ENCODE data around the gene GALNT8. TPM values are rescaled to one million over a fixed set of nuclear protein-coding genes. Genes with fewer than 3 reads are reported as not detected.

Gene GALNT8
- total and polyA plus RNA-seq, 10 of the 15 experiments (the other 5 are each of a cell fraction or from before 2014, with no cell fraction given): 0.14 to 0.81 (median 0.31) TPM; not detected in 1

- Histone ChIP-seq H3K36me3 (ENCODE audit: control insufficient read depth in 2 of 2, insufficient read depth in 2 of 2, low read length in 1 of 2) (no peaks in the 10 kb centered on the region), H3K4me3 (no peak overlapping the region), H4K20me1 (ENCODE audit: control insufficient read depth, insufficient read depth) (no peaks in the 10 kb centered on the region), H2AFZ (ENCODE audit: control insufficient read depth, low read depth, low read length) (no peak overlapping the region), H3K27me3 (replicated peaks in 1 of 2; ENCODE audit: control insufficient read depth in 2 of 2, insufficient read depth in 2 of 2, low read length in 1 of 2) (no peaks in the 10 kb centered on the region), H3K79me2 (ENCODE audit: control insufficient read depth, insufficient read depth, low read length) (no peaks in the 10 kb centered on the region), H3K27ac (ENCODE audit: control insufficient read depth, insufficient read depth) (no peak overlapping the region), H3K4me1 (ENCODE audit: control insufficient read depth, insufficient read depth, low read length) (peaks cover 22% of the 10 kb centered on the region), H3K9me3 (replicated peaks; ENCODE audit: control insufficient read depth, insufficient read depth, low read length) (no peaks in the 10 kb centered on the region), H3K9ac (ENCODE audit: control insufficient read depth, insufficient read depth, low read length) (no peak overlapping the region), H3K4me2 (ENCODE audit: control insufficient read depth, insufficient read depth) (no peak overlapping the region)
- SMC1A ChIA-PET (ENCODE audit: uncharacterized antibody, unreplicated experiment): interaction anchor here (1.9 kb wide), 1 partner anchor 8 kb away, joined by 7 read pairs; no protein-coding TSS in a partner anchor
- in situ Hi-C loops (cut with MboI) (no loop called here), intact Hi-C loops (cut with micrococcal nuclease; ENCODE audit: unreplicated experiment) (no loop called here)
- WGBS (ENCODE audit: insufficient coverage, insufficient replicate concordance, low lambda C conversion rate, missing lambda C conversion rate): 63% methylated on average over 9 of the region's 9 CpGs
- RAD21 ChIA-PET (ENCODE audit: unreplicated experiment): no interaction called here
- POLR2A ChIA-PET: interaction anchor here (0.6 to 1.9 kb wide), 2 partner anchors 8 to 38 kb away, joined by 3 to 8 read pairs; no protein-coding TSS in a partner anchor
- BruUV-seq (replicated peaks): no TSS peak
- no peak for DNase-seq (ENCODE audit: low read depth, low spot score)
- TF ChIP-seq CEBPB (IDR thresholded peaks at IDR 0.05; ENCODE audit: borderline replicate concordance in 1 of 2, low read depth in 2 of 2, low read length in 2 of 2) (no peak), GABPA (IDR thresholded peaks at IDR 0.05; ENCODE audit: low read depth) (no peak), BHLHE40 (IDR thresholded peaks at IDR 0.05; ENCODE audit: borderline replicate concordance in 1 of 2, low read depth in 2 of 2, low read length in 1 of 2) (no peak), FOXK2 (IDR thresholded peaks at IDR 0.05) (no peak), REST (IDR thresholded peaks at IDR 0.05; ENCODE audit: low read depth, low read length) (no peak), MEF2A (IDR thresholded peaks at IDR 0.05; ENCODE audit: insufficient read depth, low read depth, low read length) (no peak)
- TF ChIP-seq, protein P1, sequence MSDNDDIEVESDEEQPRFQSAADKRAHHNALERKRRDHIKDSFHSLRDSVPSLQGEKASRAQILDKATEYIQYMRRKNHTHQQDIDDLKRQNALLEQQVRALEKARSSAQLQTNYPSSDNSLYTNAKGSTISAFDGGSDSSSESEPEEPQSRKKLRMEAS (IDR thresholded peaks at IDR 0.05; ENCODE audit: low read depth, low read length): no peak
- CTCF ChIA-PET: interaction anchor here (2.1 kb wide), 1 partner anchor 13 kb away, joined by 6 read pairs; no protein-coding TSS in a partner anchor
- FAIRE-seq: no peak
- ATAC-seq: no peak
Measured at GRCh38 chr12:4820971-4821370, 100.8 kb downstream of the GALNT8 start.

Other genes with a start within 250 kb of the GALNT8 start
- gene RAD51AP1, start 181.5 kb upstream of the GALNT8 start, total RNA-seq (2014; rRNA removed): 22.3 and 32.6 TPM in 2 replicates
- 44.9 and 48.7 TPM in 2 replicates for gene RAD51AP1, start 181.5 kb upstream of the GALNT8 start, total RNA-seq (2014; rRNA removed; fragmentation: Illumina TruSeq; extraction: Trizol)
- gene RAD51AP1, start 181.5 kb upstream of the GALNT8 start, total RNA-seq (2021): 29.7 and 31.9 TPM in 2 replicates
- 47.5 and 87.5 TPM in 2 replicates for gene RAD51AP1, start 181.5 kb upstream of the GALNT8 start, polyA plus RNA-seq (2011; rRNA removed)
- gene RAD51AP1, start 181.5 kb upstream of the GALNT8 start, polyA plus RNA-seq (2014; fragmentation: Illumina TruSeq; extraction: Trizol): 56.7 and 69.4 TPM in 2 replicates
- 10 to 100 TPM; 71.4 to 86.0 TPM for gene RAD51AP1, start 181.5 kb upstream of the GALNT8 start, polyA plus RNA-seq (2014; fragmentation: Nextera tagmentation; extraction: Ambion mirVana)
- 24.8 and 29.6 TPM in 2 replicates for gene RAD51AP1, start 181.5 kb upstream of the GALNT8 start, polyA plus RNA-seq (2014; rRNA removed)
- gene RAD51AP1, start 181.5 kb upstream of the GALNT8 start, polyA plus RNA-seq (2016; fragmentation: Nextera tagmentation; extraction: Ambion mirVana): 10 to 100 TPM; 53.0 to 60.0 TPM
- 47.5 and 53.9 TPM in 2 replicates for gene DYRK4, start 158.2 kb upstream of the GALNT8 start, total RNA-seq (2014; rRNA removed)
- gene DYRK4, start 158.2 kb upstream of the GALNT8 start, total RNA-seq (2014; rRNA removed; fragmentation: Illumina TruSeq; extraction: Trizol): 43.7 and 44.1 TPM in 2 replicates
- 29.9 and 30.8 TPM in 2 replicates for gene DYRK4, start 158.2 kb upstream of the GALNT8 start, total RNA-seq (2021)
- 52.1 and 54.9 TPM in 2 replicates for gene DYRK4, start 158.2 kb upstream of the GALNT8 start, polyA plus RNA-seq (2011; rRNA removed)
- 39.5 and 52.7 TPM in 2 replicates for gene DYRK4, start 158.2 kb upstream of the GALNT8 start, polyA plus RNA-seq (2014; fragmentation: Illumina TruSeq; extraction: Trizol)
- 10 to 100 TPM; 61.4 to 66.7 TPM for gene DYRK4, start 158.2 kb upstream of the GALNT8 start, polyA plus RNA-seq (2014; fragmentation: Nextera tagmentation; extraction: Ambion mirVana)
- 46.1 and 56.1 TPM in 2 replicates for gene DYRK4, start 158.2 kb upstream of the GALNT8 start, polyA plus RNA-seq (2014; rRNA removed)
- 10 to 100 TPM; 41.4 to 43.0 TPM for gene DYRK4, start 158.2 kb upstream of the GALNT8 start, polyA plus RNA-seq (2016; fragmentation: Nextera tagmentation; extraction: Ambion mirVana)
- 0.68 and 2.5 TPM in 2 replicates for gene AKAP3, start 71.3 kb upstream of the GALNT8 start, total RNA-seq (2014; rRNA removed)
- gene AKAP3, start 71.3 kb upstream of the GALNT8 start, total RNA-seq (2014; rRNA removed; fragmentation: Illumina TruSeq; extraction: Trizol): 1.2 and 1.5 TPM in 2 replicates
- gene AKAP3, start 71.3 kb upstream of the GALNT8 start, total RNA-seq (2021): 1.5 TPM in 2 replicates
- 1.0 and 1.6 TPM in 2 replicates for gene AKAP3, start 71.3 kb upstream of the GALNT8 start, polyA plus RNA-seq (2011; rRNA removed)
- gene AKAP3, start 71.3 kb upstream of the GALNT8 start, polyA plus RNA-seq (2014; fragmentation: Illumina TruSeq; extraction: Trizol): 1.3 and 4.4 TPM in 2 replicates
- gene AKAP3, start 71.3 kb upstream of the GALNT8 start, polyA plus RNA-seq (2014; fragmentation: Nextera tagmentation; extraction: Ambion mirVana): under 1 TPM; 0.40 to 0.47 TPM
- 0.97 and 1.7 TPM in 2 replicates for gene AKAP3, start 71.3 kb upstream of the GALNT8 start, polyA plus RNA-seq (2014; rRNA removed)
- 1 to 10 TPM; 1.9 to 2.4 TPM for gene AKAP3, start 71.3 kb upstream of the GALNT8 start, polyA plus RNA-seq (2016; fragmentation: Nextera tagmentation; extraction: Ambion mirVana)
- gene NDUFA9, start 71.3 kb upstream of the GALNT8 start, total RNA-seq (2014; rRNA removed): 81.3 and 95.2 TPM in 2 replicates
- 142 and 151 TPM in 2 replicates for gene NDUFA9, start 71.3 kb upstream of the GALNT8 start, total RNA-seq (2014; rRNA removed; fragmentation: Illumina TruSeq; extraction: Trizol)
- gene NDUFA9, start 71.3 kb upstream of the GALNT8 start, total RNA-seq (2021): 151 and 153 TPM in 2 replicates
- gene NDUFA9, start 71.3 kb upstream of the GALNT8 start, polyA plus RNA-seq (2011; rRNA removed): 135 and 164 TPM in 2 replicates
- gene NDUFA9, start 71.3 kb upstream of the GALNT8 start, polyA plus RNA-seq (2014; fragmentation: Illumina TruSeq; extraction: Trizol): 137 and 148 TPM in 2 replicates
- gene NDUFA9, start 71.3 kb upstream of the GALNT8 start, polyA plus RNA-seq (2014; fragmentation: Nextera tagmentation; extraction: Ambion mirVana): 100 to 1,000 TPM; 360 to 472 TPM
- gene NDUFA9, start 71.3 kb upstream of the GALNT8 start, polyA plus RNA-seq (2014; rRNA removed): 134 and 144 TPM in 2 replicates
- 100 to 1,000 TPM; 334 to 353 TPM for gene NDUFA9, start 71.3 kb upstream of the GALNT8 start, polyA plus RNA-seq (2016; fragmentation: Nextera tagmentation; extraction: Ambion mirVana)
- gene KCNA1, start 189.5 kb downstream of the GALNT8 start, total RNA-seq (2014; rRNA removed): 0.68 and 1.1 TPM in 2 replicates
- gene KCNA1, start 189.5 kb downstream of the GALNT8 start, total RNA-seq (2014; rRNA removed; fragmentation: Illumina TruSeq; extraction: Trizol): 0.58 and 0.69 TPM in 2 replicates
- gene KCNA1, start 189.5 kb downstream of the GALNT8 start, total RNA-seq (2021): 0.36 and 0.72 TPM in 2 replicates
- 0.08 and 0.09 TPM in 2 replicates for gene KCNA1, start 189.5 kb downstream of the GALNT8 start, polyA plus RNA-seq (2011; rRNA removed)
- 0.40 and 0.68 TPM in 2 replicates for gene KCNA1, start 189.5 kb downstream of the GALNT8 start, polyA plus RNA-seq (2014; fragmentation: Illumina TruSeq; extraction: Trizol)
- under 1 TPM; 0.29 to 0.31 TPM for gene KCNA1, start 189.5 kb downstream of the GALNT8 start, polyA plus RNA-seq (2014; fragmentation: Nextera tagmentation; extraction: Ambion mirVana)
- 0.34 and 0.77 TPM in 2 replicates for gene KCNA1, start 189.5 kb downstream of the GALNT8 start, polyA plus RNA-seq (2014; rRNA removed)
- gene KCNA1, start 189.5 kb downstream of the GALNT8 start, polyA plus RNA-seq (2016; fragmentation: Nextera tagmentation; extraction: Ambion mirVana): under 1 TPM; 0.05 to 0.15 TPM